GM18519 (cell line): Measurements from ENCODE around the gene DCPS.
"Not testable (repeated sequence)": the region's sequence is repeated elsewhere in the genome, so short reads cannot be mapped to it uniquely, and the experiment has no call there.

ENCODE experiments used
- ATAC-seq: cut with Tn5 transposase; IDR thresholded peaks from one replicate; pipeline ENCODE4 v1.9.1; 2021; ENCODE audit warnings: mild to moderate bottlenecking, moderate library complexity; ENCODE audit not compliant: unreplicated experiment, low FRiP score

DCPS gene

DNA sequence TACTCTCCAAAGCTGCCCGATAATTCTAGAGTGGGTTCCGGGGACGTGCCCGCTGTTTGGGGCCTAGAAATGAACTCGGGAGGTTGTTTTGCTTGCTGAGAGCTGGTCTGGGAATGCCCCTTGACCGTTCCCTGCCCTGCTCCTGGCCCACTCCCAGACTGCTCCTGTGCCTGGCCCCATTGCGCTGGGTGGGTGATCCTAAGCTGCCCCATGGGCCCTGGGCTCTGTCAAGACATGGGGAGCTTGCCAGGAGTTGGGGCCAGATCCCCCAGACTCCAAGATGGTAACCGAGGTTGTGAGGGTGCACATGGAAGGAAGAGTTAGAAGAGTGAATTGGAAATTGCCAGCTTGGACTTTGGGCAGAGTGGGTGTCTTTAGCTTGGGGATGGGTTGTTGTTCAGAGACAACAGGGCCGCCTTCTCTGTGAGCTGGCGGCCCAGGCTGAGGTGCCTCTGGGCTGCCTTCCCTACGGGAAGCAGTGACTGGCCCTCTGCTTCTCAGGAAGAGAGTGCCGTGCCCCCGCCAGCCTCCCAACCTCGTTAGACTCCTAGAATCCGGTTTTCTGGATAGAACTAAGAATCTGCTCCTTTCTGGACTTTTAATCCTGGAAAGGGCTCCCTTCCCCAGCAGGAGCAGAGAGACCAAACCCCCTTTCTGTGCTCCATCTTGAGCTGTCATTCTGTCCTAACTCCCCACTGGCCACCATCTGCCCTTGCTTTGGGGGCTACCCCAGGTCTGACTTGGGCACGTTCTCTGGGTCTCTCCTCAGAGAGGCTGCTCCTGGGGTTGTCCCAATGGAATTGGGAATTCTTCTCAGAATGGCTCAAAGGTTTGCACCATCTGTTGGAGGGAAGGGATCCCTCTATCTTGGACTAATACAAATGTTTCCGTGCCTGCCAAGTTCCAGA lies 53.4 kb downstream of the DCPS start:
- no peak for ATAC-seq

DNA sequence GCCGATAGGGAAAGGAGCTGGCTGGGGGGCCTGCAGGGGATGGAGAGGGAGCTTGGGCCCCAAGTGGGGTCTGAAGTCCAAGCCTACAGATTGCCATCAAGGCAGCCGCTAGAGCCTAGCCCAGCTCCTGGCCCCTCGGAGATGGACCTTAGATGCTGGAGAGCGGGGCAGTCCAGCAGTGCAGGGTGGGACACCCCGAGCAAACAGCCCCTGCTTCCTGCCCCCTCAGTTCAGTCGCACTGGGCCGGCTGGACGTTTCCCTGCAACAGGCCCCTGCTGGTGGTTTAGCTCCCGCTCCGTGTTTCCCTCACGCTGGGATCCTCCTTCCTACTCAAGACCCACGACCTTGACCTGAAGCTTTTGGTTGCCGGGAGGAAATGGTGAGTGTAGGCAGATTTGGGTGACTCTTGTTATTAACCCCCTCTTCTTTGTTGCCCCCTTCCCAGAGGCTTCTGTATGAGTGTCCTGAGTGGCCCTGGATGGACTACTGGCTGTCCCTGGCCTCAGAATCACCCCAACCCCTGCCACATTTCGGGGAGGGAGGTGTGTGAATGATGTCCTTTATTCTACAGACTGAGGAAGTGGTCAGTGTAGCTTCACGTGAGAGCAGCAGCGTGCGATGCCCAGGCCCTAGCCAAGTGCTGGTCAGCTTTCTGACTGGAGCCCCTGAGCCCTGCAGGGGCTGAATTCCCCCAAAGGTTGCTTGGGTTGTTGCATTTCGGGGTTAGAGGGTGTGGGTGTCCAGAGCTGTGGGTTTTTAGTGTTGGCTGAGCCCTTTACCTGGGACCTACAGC lies 54.3 kb downstream of the DCPS start:
- no peak for ATAC-seq

DNA sequence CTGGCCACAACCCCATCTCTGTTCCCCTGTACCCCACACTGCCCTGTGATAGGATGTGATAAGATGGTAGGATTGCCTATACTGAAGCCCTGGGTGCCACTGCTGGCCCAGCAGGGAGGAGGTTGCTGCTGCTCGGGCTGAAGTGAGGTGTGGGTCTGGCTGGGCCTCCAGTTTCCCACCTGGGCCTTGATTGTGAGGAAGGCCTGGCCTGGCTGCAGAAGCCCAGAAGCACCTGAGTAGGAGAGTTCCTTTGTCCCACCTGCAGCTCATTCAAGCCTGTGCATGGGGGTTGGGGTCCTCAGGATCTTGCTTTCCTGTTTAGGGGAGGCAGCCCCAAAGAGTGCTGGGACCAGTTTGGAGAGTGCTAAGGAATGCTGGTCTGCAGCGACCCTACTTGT lies 54.9 kb downstream of the DCPS start:
- ATAC-seq, result no peak

DNA sequence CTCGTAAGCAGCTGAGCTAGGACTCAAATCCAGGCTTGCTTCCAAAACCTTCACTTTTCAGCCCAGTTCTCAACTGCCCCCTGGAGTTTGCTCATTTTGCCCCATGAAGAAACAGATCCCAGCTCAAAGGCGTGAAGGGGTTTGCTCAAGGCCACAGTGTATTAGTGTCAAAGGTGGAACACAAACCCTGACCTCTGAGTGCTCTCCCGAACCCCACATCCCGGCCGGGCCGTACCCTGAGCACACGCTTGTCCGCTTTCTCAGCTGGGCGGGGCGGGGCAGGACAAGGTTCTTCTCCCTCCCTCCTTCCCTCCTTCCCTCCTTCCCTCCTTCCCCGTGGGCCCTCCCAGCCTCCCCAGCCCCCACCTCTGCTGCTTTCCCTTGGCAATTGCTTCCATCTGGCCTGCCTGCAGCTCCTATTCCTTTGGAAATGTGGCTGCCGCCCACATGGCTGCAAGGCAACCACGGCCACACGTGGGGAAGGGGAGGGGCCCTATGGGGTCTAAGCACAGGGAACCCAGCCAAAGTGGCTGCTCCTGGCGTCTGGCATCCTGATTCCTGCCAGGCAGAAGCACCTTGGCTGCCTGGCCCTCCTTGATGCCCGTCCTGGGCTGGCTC lies 55.7 kb downstream of the DCPS start:
- ATAC-seq, result no peak

DNA sequence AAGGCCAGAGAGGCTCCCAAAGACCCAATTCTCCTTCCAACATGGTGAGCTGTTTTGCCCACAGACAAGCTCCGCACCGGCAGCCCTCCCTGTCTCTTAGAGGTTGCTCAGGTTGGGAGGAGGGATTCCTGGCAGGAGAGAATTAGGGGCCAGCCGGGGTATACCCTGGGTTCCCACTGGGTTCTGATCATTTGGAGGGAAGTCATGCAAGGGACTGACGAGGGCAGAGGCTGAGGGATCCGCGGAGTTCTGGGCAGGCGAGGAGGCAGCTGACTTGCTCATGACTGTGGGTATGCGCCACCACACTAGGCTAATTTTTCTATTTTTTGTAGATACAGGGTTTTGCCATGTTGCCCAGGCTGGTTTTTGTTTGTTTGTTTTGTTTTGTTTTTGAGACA lies 56.2 kb downstream of the DCPS start:
- no peak for ATAC-seq

DNA sequence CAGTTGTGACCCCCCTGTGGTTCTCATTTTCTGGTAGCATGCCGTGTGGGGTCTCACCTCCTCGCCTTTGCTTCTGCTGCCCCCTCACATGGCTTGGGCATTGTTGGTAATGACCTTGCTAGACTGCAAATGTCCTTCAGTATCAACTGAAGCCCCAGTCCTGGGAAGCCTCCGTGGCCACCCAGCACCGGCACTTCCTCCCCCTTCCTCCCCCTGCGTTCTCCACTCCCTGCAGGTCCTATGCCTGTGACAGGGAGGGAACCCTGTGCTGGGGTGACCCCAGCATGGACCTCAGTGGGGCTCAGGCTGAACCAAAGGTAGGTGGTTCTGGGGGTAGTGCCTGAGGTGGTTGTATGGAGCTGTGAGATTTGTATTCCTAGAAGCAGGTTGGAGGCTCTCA lies 57.5 kb downstream of the DCPS start:
- ATAC-seq, result no peak

DNA sequence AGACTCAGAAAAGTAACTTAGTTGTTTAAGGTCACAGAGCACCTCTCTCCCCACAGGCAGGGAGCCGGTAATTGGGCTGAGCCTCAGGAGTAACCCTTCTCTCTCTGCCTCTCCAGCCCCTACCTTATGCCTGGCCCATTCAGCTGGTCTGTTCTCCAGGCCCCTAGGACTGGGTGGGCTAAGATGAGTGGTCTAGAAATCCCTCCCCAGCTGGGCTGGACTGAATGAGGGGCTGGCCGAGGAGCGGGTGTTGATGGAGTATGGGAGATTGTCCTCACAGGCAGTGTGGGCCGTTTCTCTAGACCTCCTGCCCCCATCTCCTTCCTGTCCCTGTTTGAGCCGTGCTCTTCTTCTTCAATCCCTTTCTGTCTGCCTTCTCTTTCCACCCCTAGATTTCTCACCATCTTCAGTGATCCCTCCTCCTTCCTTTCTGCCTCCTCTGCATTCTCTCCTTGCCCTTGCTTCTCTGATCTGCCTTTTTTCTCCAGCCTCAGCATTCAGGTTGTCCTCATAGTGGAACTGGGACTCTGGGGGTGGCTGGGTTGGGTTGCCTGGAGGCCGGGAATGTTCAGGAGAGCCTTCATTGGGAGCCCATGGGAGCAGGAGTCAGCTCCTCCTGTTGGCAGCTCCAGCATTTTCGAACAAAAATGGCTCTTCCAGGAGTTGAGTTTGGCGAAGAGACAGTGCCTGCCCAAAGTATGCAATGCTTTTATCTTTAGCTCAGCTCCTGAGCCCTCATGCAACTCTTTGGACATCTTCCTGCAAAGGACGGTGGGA lies 59.2 kb downstream of the DCPS start:
- ATAC-seq, result no peak

DNA sequence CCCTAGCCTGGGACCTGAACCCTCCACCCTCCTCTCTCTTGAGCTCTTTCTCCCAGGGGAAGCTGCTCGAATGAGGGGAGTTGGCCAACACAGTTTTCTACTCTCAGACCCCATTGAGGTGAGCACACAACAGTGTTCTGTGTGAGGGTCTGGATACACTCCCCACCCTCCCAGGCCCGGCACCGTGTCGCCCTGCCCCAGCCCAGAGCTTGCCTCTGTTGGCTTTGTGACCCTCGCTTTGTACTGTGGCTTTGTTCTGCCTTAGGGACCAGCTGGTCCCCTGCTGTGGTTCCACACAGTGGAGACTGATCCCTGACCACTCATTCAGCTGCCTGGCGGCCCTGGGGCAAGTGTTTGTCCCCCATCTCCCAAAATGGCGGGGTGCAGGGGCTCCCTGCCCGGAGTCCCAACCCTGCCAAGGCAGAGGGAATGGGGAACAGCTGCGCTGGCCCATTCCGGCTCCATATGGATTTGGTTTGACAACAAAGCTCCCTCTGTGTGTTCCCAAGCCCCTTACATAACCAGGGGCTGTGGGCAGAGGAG lies 59.9 kb downstream of the DCPS start:
- ATAC-seq, result no peak

DNA sequence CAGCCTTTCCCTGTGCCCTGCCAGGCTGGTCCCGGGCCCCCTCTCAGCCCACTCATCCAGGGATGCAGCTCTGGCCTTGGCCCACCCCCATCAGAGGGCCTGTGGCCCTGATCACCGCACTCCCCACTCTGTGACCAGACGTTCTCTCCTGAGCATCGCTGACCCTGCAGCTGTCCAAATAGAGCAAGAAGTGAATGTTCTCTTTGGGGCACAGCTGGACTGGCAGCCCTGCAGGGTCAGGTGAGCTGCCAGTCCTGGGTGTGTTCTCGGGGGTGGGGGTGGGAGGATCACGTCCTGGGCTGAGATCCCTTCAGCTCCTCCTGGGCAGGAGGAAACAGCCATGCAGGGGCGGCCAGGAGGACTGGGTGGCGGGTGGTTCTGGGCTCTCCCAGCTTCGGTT lies 60.9 kb downstream of the DCPS start:
- not testable (repeated sequence) for ATAC-seq

DNA sequence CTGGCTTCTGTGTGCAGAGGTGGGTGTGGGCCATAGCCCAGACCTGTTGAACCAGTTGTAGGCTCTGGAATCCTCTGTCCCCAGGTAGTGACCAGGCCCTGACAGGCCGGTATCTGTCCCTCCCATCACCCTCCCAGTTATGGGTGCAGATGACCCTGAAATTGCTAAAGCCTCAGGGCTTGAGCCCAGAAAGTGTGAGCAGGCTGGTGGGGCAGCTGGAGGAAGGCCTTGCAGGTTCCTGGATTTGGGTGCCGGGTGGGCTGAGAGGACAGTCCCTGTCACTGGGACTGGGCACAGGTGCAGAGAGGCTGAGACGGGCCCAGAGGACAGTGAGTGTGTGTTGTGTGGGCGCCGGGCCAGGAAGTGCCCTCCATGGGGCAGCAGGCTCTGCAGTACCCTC lies 61.6 kb downstream of the DCPS start:
- not testable (repeated sequence) for ATAC-seq

DNA sequence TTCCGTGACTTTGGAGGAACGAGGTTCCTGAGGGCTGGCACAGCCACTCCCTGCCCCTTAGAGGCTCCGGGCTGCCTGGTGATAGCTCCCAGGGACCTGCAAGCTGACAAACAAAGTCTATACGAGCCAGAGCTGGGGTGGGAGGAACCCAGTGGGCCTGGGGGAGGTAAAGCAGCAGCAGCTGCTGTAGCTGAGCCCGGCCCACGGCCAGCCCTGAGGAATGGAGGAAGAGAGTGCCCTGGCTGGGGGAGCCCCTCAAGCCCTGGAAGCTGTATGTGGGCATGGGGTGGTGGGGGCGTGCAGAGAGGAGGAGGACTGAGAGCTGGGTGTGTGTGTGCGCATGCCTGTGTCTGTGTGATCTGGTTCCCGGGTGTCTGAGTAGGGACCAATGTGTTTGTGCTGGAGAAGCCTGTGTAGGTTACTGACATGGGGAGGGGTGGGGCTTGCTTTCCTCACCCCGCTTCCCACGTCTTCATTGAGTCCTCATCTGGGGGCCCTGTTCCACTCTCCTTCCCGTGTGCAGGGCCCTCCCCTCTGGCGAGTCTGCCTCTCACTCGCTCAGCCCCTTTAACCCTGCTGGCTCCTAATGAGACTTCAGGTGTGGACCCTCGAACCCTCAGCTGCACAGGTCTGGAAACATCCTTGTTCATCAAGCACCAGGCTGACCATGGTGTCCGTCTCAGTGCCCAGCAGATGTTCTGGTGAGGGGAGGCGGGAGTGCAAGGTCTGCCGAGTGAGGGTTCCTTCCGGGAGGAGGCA lies 62.4 kb downstream of the DCPS start:
- no peak for ATAC-seq

DNA sequence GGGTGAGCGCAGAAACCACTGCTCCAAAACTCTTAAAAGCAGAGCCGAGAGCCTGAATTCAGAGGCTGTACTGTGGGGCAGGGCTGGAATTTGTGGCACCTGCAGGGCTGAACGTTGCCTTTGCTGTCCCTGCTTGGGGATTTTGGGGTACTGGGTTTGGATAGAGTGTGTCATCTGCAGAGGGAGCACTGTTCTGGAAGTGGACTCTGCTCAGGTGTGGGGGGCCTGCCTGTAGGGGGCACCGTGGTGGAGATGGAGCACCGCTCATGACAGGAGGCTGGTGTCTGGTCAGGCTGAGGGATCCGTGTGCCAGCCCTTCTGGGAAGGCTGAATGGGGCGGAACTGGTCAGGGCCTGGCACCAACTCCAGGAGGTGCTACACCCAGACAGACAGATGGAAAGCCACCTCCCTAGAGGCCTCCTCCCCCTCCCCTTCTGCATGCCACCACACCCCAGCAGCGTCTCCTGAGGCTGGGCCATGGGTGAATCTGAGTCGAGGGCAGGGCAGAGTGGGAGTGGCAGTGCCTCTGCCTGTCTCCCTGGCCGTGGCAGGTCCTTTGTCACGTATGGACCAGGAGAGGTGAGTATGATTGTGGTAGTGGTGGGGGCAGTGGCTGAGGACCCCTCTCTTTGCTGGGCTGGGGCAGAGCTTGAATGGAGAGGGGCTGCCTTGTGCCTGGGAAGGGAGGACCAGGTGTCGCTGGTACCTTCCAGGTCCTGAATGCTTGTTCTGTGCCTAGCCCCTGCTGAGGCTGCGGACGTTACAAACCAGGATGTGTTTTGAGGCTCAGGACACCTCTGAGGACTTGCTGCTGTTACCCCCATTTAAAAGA lies 63.2 kb downstream of the DCPS start:
- not testable (repeated sequence) for ATAC-seq

DNA sequence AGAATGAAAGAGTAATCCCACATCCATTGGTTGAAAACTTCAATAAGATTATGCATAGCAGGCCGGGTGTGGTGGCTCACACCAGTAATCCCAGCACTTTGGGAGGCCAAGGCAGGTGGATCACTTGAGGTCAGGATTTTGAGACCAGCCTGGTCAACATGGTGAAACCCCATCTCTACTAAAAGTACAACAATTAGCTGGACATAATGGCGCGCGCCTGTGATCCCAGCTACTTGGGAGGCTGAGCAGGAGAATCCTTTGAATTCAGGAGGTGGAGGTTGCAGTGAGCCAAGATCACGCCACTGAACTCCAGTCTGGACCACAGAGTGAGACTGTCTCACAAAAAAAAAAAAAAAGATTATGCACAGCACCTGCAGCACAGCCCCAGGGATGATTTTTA lies 63.9 kb downstream of the DCPS start:
- ATAC-seq, result not testable (repeated sequence)

DNA sequence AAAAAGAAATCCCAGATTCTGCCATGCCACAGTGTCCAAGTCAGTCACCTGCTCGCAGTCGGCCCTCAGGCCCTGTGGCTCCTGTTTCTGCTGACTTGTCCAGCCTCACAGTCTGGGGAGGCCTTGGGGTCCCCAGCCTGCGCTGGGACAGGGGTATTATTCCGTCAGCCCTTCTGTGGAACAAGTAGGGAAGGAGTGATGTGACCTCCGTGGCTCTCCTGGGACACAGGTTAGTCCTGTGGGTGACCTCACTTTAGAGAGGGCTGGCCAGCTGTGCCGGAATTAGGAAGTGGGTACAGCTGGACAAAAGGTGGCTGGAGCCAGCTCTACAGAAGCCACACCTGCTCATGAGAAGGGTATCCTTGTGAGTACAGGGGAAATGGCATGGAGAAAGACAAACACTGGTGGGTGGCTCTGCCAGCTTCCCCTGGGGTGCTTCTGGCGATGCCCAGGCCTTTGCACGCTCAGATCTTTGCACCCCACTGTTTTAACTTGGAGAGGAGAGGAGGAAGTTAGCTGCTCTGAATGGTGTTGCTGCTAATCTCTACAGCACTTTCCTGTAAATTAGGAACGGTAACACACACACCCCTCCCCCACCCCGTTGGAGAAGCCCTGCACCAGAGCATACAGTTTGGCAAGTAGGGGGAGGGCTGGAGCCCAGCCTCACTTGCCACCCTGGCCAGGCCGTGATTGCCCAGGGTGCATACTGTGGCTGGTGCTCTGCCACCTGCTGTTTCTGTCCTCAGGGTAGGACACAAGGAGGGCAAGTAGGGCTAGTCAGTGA lies 64.7 kb downstream of the DCPS start:
- not testable (repeated sequence) for ATAC-seq

DNA sequence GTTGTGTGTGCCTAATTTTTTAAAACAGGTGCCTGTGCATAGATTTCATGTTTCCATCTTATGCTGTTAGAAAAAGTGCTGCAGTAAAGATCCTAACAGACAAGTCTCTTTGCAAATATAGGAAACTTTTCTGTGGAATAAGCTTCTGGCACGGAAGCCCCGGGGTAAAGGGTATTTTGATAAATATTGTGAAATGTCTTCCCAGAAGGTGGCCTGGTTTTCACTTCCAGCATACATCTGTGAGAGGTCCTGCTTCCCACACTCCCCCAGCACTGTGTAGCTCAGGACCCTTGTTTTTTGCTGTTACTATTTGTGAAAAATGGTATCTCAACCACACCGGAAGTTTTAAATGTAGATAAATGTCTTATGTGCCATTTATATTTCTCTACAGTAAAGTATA lies 66.2 kb downstream of the DCPS start:
- no peak for ATAC-seq

DNA sequence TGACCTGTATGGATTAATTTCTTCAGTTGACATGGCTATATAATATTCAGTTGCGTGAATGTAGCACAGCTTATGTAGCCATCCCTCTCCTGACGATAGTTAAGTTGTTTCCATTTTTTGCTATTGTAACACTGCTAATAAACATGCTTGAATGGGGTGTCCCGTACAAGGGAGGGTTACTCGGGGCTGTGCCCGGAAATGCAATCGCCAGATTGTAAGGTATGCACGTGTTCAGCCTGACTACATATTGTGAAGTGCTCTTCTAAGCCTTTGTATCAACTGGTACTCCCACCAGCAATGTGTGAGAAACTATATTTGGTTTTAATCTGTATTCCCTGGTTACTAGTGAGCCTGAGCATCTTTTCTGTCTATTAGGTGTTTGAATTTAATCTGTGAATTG lies 67.7 kb downstream of the DCPS start:
- ATAC-seq, result no peak

DNA sequence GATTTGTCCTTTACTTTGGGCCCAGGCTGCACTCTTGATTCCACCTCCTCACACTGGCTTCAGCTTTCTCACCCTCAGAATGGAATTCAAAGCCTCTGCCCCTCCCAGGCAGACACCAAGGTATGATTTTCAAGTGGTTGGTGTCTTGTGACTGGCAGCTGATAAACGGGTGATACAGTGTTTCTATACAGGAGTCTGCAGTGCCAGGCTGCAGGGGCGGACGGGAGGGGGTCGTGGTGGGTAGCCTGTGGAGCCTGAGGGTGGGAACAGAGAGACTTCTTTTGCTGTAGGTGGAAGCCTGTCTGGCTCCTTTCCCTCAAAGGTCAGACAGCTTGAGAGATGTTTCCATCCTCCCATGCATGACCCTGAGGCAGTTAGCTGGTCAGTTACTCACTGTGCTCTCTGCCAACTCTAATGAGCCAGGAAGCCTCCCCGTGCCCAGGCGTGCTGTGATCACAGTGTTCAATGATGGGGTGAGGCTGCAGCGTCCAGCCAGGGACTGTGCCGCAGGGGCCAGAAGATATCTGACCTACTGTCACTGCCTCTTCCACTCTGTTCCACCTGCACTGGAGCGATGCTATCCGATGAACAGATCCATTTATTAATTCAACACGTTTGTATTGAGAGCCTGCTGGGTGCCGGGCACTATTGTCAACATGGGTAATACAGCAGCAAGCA lies 69.7 kb downstream of the DCPS start:
- not testable (repeated sequence) for ATAC-seq
